Loucy (cell line): ENCODE results near the gene SEMA6A.

Source experiments
- EZH2phosphoT487 ChIP-seq: fragments of 200-600 bp; IDR thresholded peaks from 2 replicates; pipeline ENCODE4 v1.6.1; 2018; ENCODE audit warnings: antibody characterized with exemption, mild to moderate bottlenecking, moderate library complexity, borderline replicate concordance
- TF ChIP-seq, protein P1 (sequence below): fragments of 200-600 bp; sonication (generic); conservative IDR thresholded peaks from 2 replicates; pipeline ENCODE4 v1.5.1; 2014; ENCODE audit warnings: mild to moderate bottlenecking, antibody characterized with exemption, low read length

DNA sequence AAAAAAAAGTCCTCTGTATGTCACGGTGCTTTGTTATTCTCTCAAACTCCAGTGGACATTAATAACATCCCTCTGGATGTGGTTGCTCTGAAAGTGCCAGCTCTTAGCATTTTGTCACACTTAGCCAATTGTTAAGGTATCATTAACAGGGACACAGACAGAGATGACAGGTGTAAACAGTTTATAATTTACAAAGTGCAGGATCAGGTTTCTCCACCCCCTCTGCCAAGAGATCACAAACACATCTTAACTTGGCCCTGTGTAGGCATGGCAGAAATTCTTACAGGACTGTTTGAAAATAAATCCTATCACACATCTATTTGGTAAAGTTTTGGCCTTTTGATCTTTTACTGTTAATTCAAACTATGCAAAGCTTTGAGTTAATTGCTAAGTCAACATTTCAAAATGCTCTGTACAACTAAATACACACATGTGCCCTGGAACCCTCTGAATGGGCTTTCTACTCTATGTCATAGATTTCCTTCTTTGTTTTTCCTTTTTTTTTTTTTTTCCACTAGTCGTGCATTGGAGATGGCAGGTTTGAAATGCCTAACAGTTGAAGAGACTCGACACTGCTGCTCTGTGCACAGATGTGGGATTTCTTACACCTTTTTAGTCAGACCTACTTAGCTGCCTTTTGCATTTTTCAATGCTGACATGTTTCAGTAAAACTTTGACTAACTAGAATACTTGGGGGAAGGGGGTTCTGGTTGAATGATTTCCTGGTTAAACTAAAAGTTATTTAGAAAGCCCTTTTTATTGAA lies 41.7 kb downstream of the SEMA6A start:
- TF ChIP-seq, protein P1, sequence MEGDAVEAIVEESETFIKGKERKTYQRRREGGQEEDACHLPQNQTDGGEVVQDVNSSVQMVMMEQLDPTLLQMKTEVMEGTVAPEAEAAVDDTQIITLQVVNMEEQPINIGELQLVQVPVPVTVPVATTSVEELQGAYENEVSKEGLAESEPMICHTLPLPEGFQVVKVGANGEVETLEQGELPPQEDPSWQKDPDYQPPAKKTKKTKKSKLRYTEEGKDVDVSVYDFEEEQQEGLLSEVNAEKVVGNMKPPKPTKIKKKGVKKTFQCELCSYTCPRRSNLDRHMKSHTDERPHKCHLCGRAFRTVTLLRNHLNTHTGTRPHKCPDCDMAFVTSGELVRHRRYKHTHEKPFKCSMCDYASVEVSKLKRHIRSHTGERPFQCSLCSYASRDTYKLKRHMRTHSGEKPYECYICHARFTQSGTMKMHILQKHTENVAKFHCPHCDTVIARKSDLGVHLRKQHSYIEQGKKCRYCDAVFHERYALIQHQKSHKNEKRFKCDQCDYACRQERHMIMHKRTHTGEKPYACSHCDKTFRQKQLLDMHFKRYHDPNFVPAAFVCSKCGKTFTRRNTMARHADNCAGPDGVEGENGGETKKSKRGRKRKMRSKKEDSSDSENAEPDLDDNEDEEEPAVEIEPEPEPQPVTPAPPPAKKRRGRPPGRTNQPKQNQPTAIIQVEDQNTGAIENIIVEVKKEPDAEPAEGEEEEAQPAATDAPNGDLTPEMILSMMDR, result no peak
- no peak for TF ChIP-seq EZH2phosphoT487
